ENCODE measurements around the gene HOXA5.

DNA sequence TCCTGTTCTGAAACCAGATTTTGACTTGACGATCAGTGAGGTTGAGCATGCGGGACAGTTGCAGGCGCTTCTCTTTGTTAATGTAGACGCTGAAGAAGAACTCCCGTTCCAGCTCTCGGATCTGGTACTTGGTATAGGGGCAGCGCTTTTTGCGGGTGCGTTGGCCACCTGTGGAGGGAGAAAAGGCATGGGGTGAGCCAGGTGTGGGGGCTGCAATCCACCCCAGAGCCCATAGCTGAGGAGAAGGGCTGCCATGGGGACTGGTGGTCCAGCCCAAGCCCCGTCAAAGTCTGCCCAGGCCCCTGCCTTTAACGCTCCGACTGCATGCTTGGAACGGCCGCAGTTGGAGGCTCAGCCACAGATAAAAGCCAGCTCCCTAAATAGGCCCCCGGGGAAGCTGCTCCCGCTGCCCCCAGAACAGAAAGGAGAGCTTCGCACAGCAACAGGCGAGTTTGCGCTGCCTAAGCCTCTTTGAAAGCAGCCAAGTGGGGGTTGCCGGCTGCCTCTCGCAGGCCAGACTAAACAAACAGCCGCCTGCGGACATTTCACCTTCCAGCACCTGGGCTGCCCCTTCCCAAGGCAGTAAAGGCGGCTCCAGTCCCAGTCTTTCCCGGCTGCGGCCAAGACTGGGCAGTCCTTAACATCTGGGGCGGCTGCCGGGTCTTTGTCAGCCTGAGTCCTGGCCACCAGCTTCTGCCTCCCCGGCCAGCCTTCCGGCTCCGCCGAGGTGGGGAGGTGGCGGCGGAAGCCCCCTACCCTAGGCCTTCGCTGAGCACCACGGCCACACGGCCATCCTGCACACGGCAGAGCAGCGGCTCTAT, 39.6 kb upstream of the HOXA5 start:
- TF ChIP-seq POLR2AphosphoS5 (IDR thresholded peaks at IDR 0.05) (no peak), POLR2A (IDR thresholded peaks at IDR 0.05) (no peak), EP300 (IDR thresholded peaks at IDR 0.05) (no peak)
- TF ChIP-seq, protein P1, sequence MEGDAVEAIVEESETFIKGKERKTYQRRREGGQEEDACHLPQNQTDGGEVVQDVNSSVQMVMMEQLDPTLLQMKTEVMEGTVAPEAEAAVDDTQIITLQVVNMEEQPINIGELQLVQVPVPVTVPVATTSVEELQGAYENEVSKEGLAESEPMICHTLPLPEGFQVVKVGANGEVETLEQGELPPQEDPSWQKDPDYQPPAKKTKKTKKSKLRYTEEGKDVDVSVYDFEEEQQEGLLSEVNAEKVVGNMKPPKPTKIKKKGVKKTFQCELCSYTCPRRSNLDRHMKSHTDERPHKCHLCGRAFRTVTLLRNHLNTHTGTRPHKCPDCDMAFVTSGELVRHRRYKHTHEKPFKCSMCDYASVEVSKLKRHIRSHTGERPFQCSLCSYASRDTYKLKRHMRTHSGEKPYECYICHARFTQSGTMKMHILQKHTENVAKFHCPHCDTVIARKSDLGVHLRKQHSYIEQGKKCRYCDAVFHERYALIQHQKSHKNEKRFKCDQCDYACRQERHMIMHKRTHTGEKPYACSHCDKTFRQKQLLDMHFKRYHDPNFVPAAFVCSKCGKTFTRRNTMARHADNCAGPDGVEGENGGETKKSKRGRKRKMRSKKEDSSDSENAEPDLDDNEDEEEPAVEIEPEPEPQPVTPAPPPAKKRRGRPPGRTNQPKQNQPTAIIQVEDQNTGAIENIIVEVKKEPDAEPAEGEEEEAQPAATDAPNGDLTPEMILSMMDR (IDR thresholded peaks at IDR 0.05), result no peak
